ENCODE measurements around the gene FGGY. TPM values are rescaled to one million over a fixed set of nuclear protein-coding genes. Genes with fewer than 3 reads are reported as not detected.

Gene FGGY
- total RNA-seq, 4 donors from 2014 or later = 24.9 to 35.9 (median 30.5) TPM

DNA sequence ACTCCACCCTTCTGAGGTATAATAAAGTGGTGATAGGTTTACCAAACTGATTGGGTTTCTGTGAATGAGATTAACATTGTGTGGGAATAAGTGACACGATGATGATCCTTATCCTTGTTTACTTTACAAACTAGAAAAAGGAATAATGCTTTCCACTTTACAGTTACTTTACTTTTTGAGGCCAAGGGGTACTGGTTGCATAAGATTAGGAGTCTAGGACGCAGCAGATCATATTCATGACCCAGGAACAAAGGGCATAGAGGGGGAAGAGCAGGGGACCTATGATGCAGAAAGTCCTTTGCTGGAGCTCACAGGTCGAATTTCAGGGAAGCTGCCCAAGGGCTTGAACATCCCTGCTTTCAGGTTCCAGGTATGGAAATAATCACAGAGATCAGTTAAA lies 20.4 kb downstream of the FGGY start:
- Histone ChIP-seq H3K4me3 (peak overlapping the region in 1 of 4 donors; percentile 10), H3K27ac (no peak overlapping the region), H3K27me3 (no peaks in the 10 kb centered on the region), H3K9me3 (no peaks in the 10 kb centered on the region), H3K36me3 (no peaks in the 10 kb centered on the region), H3K4me1 (peaks cover 37 to 38% of the 10 kb centered on the region in 2 donors)
- no peak for DNase-seq
- in situ Hi-C loops (cut with MboI; ENCODE audit: low sequenced_read_pairs in 4 of 4) = no loop called here
- TF ChIP-seq, protein P1, sequence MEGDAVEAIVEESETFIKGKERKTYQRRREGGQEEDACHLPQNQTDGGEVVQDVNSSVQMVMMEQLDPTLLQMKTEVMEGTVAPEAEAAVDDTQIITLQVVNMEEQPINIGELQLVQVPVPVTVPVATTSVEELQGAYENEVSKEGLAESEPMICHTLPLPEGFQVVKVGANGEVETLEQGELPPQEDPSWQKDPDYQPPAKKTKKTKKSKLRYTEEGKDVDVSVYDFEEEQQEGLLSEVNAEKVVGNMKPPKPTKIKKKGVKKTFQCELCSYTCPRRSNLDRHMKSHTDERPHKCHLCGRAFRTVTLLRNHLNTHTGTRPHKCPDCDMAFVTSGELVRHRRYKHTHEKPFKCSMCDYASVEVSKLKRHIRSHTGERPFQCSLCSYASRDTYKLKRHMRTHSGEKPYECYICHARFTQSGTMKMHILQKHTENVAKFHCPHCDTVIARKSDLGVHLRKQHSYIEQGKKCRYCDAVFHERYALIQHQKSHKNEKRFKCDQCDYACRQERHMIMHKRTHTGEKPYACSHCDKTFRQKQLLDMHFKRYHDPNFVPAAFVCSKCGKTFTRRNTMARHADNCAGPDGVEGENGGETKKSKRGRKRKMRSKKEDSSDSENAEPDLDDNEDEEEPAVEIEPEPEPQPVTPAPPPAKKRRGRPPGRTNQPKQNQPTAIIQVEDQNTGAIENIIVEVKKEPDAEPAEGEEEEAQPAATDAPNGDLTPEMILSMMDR (IDR thresholded peaks at IDR 0.05 in 4 of 5, conservative IDR thresholded peaks at IDR 0.05 in 1 of 5) = no peak
- TF ChIP-seq POLR2A (IDR thresholded peaks at IDR 0.05) = no peak
- ATAC-seq = no peak
- intact Hi-C loops (cut with DNase I; ENCODE audit: low total_unique reads) = no loop called here

DNA sequence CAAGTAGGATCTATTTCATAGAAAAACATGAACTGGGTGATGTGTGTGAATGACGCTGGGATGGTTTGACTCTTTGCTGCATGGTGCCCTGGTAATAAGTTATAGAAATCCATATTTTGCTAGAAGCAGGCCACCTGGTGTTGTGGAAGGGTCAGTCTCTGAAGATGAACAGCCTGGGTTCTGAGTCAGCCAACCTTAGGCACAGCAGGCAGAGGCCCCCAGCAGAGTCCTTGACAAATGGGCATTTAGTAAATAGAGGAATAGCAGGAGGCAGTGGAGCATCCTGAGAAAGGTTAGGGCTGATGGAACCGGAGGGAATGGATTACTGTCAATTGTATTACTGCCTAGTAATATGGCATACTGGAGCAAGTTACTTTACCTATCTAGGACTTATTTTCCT lies 20.9 kb downstream of the FGGY start:
- in situ Hi-C loops (cut with MboI; ENCODE audit: low sequenced_read_pairs in 4 of 4) (no loop called here), intact Hi-C loops (cut with DNase I; ENCODE audit: low total_unique reads) (no loop called here)

DNA sequence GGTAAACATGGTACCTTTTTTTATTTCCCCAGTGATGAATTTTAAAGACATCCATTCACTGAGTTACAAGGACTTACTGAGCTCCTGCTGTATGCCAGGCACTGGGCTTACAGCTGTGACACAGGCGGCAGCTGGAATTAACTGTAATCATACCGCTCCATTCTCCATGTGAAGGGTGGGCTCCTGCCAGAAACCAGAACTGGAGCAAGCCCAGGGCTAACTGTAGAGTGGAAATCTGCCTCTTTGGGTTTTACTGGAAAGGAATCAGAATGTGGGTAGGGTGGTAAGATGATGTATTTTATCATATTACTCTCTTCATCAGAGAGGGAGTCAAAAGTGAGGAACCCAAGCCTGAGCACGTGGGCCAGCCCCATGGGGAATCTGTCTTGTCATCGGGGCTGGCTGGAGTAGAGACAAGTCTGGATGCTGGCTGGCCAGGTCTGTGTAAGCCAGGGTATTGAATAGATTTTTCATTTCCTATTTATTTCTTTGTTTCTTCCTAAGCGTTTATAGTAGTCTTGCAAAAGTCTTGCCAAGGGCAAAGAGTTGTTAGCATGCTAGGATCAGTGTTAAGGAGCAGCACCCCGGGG lies 21.5 kb downstream of the FGGY start:
- peaks cover 32 to 37% of the 10 kb centered on the region in 2 donors for H3K4me1 ChIP-seq
- intact Hi-C loops (cut with DNase I; ENCODE audit: low total_unique reads) = no loop called here
- peak in 1 of 2 donors; percentile 54 for ATAC-seq
- in situ Hi-C loops (cut with MboI; ENCODE audit: low sequenced_read_pairs in 4 of 4) = no loop called here
- DNase-seq = peak in 1 of 2 donors; percentile 28
- H3K27me3 ChIP-seq = no peaks in the 10 kb centered on the region
- no peak for TF ChIP-seq POLR2A (IDR thresholded peaks at IDR 0.05)
- TF ChIP-seq, protein P1 (IDR thresholded peaks at IDR 0.05 in 4 of 5, conservative IDR thresholded peaks at IDR 0.05 in 1 of 5) = no peak
- H3K9me3 ChIP-seq = no peaks in the 10 kb centered on the region
- H3K27ac ChIP-seq = peak overlapping the region in 2 of 4 donors; percentile 16 to 24
- H3K4me3 ChIP-seq = no peak overlapping the region
- H3K36me3 ChIP-seq = no peaks in the 10 kb centered on the region

More for the DNA sequence above, 20.9 kb downstream of the FGGY start:
- Histone ChIP-seq H3K4me1 (peaks cover 33 to 37% of the 10 kb centered on the region in 2 donors), H3K27ac (no peak overlapping the region), H3K36me3 (no peaks in the 10 kb centered on the region), H3K4me3 (no peak overlapping the region), H3K27me3 (no peaks in the 10 kb centered on the region), H3K9me3 (no peaks in the 10 kb centered on the region)
- TF ChIP-seq POLR2A (IDR thresholded peaks at IDR 0.05) = no peak
- TF ChIP-seq, protein P1 (IDR thresholded peaks at IDR 0.05 in 4 of 5, conservative IDR thresholded peaks at IDR 0.05 in 1 of 5) = no peak
- DNase-seq (no peak), ATAC-seq (peak in 1 of 2 donors; percentile 13)

DNA sequence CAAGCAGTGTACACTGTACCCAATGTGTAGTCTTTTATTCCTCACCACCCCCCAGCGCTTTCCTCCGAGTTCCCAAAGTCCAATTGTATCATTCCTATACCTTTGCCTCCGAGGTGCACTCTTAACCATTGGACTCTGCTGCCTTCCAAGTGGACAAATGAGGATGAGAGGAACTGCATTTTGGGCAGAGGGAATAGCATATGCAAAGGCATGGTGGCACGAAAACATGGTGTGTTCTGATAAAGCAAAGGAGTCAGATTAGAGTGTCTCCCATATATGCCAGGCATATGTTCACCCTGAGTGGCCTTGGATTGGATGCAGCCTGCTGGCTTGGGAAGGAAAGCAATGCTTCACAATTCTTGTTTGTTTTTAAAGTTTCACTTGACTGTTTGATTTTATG lies 25.5 kb downstream of the FGGY start:
- intact Hi-C loops (cut with DNase I; ENCODE audit: low total_unique reads) (no loop called here), in situ Hi-C loops (cut with MboI; ENCODE audit: low sequenced_read_pairs in 4 of 4) (no loop called here)
- no peaks in the 10 kb centered on the region for H3K27me3 ChIP-seq
- H3K27ac ChIP-seq = no peak overlapping the region
- H3K36me3 ChIP-seq = no peaks in the 10 kb centered on the region
- H3K9me3 ChIP-seq = no peaks in the 10 kb centered on the region
- ATAC-seq (no peak), DNase-seq (no peak)
- TF ChIP-seq, protein P1 (IDR thresholded peaks at IDR 0.05 in 4 of 5, conservative IDR thresholded peaks at IDR 0.05 in 1 of 5) = no peak
- TF ChIP-seq POLR2A (IDR thresholded peaks at IDR 0.05) = no peak
- peaks cover 17 to 18% of the 10 kb centered on the region in 2 donors for H3K4me1 ChIP-seq
- H3K4me3 ChIP-seq = no peak overlapping the region

DNA sequence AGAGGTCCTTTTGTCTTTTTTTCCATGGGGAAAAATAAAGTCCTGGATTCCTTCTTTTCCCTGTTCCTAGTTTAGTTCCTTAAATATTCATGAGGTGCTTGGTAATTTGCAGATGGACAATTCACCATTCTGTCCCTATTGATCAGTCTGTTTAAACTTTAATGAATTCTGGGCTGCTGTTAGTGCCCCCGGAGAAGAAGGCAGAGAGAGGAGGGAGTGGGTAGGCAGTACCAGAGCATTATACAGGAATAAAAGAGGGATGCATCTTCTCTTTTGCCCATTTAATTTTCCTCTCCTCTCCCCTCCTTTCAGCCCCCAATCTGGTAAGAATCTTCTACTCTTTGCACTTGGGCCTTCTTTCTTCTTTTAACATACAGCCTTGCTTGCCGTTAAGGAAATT lies 25.9 kb downstream of the FGGY start:
- H3K27me3 ChIP-seq = no peaks in the 10 kb centered on the region
- in situ Hi-C loops (cut with MboI; ENCODE audit: low sequenced_read_pairs in 4 of 4) (no loop called here), intact Hi-C loops (cut with DNase I; ENCODE audit: low total_unique reads) (no loop called here)
- ATAC-seq = no peak
- no peaks in the 10 kb centered on the region for H3K36me3 ChIP-seq
- DNase-seq = no peak
- no peaks in the 10 kb centered on the region for H3K9me3 ChIP-seq
- no peak for TF ChIP-seq POLR2A (IDR thresholded peaks at IDR 0.05)
- TF ChIP-seq, protein P1 (IDR thresholded peaks at IDR 0.05 in 4 of 5, conservative IDR thresholded peaks at IDR 0.05 in 1 of 5) = no peak
- no peak overlapping the region for H3K4me3 ChIP-seq
- peaks cover 13 to 14% of the 10 kb centered on the region in 2 donors for H3K4me1 ChIP-seq
- no peak overlapping the region for H3K27ac ChIP-seq
